Testis (tissue), 3 donors: ENCODE measurements around the gene CIAPIN1. TPM values are rescaled to one million over a fixed set of nuclear protein-coding genes. Genes with fewer than 3 reads are reported as not detected.

Source experiments
- DNase-seq: peaks from one replicate; pipeline ENCODE4 v3.0.0-alpha.2; 2019
- H3K27ac ChIP-seq, 2 donors: fragments of 200-600 bp; sonication (generic); one replicate each; pipeline ENCODE4 v1.5.1; 2019
- H3K27me3 ChIP-seq: fragments of 200-600 bp; sonication (generic); one replicate; pipeline ENCODE4 v1.5.1; 2019
- H3K36me3 ChIP-seq: fragments of 200-600 bp; sonication (generic); one replicate; pipeline ENCODE4 v1.5.1; 2017; ENCODE audit warnings: low read depth; ENCODE audit errors: missing control alignments
- H3K4me1 ChIP-seq: fragments of 200-600 bp; sonication (generic); one replicate; pipeline ENCODE4 v1.5.1; 2019
- H3K4me3 ChIP-seq, 2 donors: fragments of 200-600 bp; sonication (generic); one replicate each; pipeline ENCODE4 v1.5.1; 2017 to 2019
- H3K9me3 ChIP-seq: fragments of 200-600 bp; sonication (generic); one replicate; pipeline ENCODE4 v1.5.1; 2017
- CTCF ChIP-seq, 3 experiments: fragments of 450-650 bp in 2 of 3; fragments of 200-600 bp in 1 of 3; sonication (generic) in 1 of 3; IDR thresholded peaks; one replicate each; pipeline ENCODE4 v1.5.1; 2016 to 2019; ENCODE audit warnings: antibody characterized with exemption in 3 of 3, mild to moderate bottlenecking in 2 of 3, moderate library complexity in 1 of 3
- POLR2A ChIP-seq: fragments of 450-650 bp; IDR thresholded peaks from one replicate; pipeline ENCODE4 v1.6.1; 2017; ENCODE audit warnings: antibody characterized with exemption, mild to moderate bottlenecking, moderate library complexity
- WGBS, 2 donors: methylation state at CpG; one replicate each; pipeline ENCODE4 v1.1.5; 2018; 5-methylcytosine and 5-hydroxymethylcytosine counted together
- intact Hi-C: fragments of 100-400 bp; cut with DNase I; formaldehyde crosslinking; loops from one replicate; pipeline ENCODE4 v1.15.1; 2023; ENCODE audit warnings: low total_unique reads
- polyA plus RNA-seq: library from polyadenylated mRNA; stranded (reverse); fragments of 350-450 nt; fragmentation: Illumina TruSeq; extraction: RNeasy Lipid Tissue Mini Kit (QIAGEN cat#74804); gene quantifications from one replicate; pipeline ENCODE4 v1.2.3, GENCODE V29; 2014; ENCODE audit warnings: low read depth, low replicate concordance; ENCODE audit not compliant: insufficient read depth
- total RNA-seq, 2 donors: library from RNA; depleted of rRNA; stranded (reverse); fragments of >200 nt; gene quantifications; one replicate each; pipeline ENCODE4 v1.2.3, GENCODE V29; 2016

CIAPIN1 gene
- total and polyA plus RNA-seq, 3 donors from 2014 or later = 74.9 to 205 (median 77.1) TPM

- no peaks in the 10 kb centered on the region for H3K4me1 ChIP-seq
- H3K27ac ChIP-seq = no peak overlapping the region
- DNase-seq = no peak
- H3K36me3 ChIP-seq = no peaks in the 10 kb centered on the region
- TF ChIP-seq POLR2A = no peak
- TF ChIP-seq CTCF (IDR thresholded peaks at IDR 0.05) = no peak
- no peak overlapping the region for H3K4me3 ChIP-seq
- H3K27me3 ChIP-seq = no peaks in the 10 kb centered on the region
- intact Hi-C loops = loop anchor here (10.0 kb wide), 1 partner anchor 87 kb away; no protein-coding TSS in a partner anchor
- no peaks in the 10 kb centered on the region for H3K9me3 ChIP-seq
Observed at GRCh38 chr16:57427824-57428223, 19.4 kb downstream of the CIAPIN1 start.

- TF ChIP-seq POLR2A (no peak), CTCF (IDR thresholded peaks at IDR 0.05) (no peak)
- intact Hi-C loops = loop anchor here (10.0 kb wide), 1 partner anchor 87 kb away; no protein-coding TSS in a partner anchor
- no peak overlapping the region for H3K4me3 ChIP-seq
- no peaks in the 10 kb centered on the region for H3K9me3 ChIP-seq
- WGBS, 2 donors = 72 to 76% methylated on average over 8 of the region's 8 CpGs
- H3K36me3 ChIP-seq = no peaks in the 10 kb centered on the region
- no peak for DNase-seq
- H3K4me1 ChIP-seq = no peaks in the 10 kb centered on the region
- no peaks in the 10 kb centered on the region for H3K27me3 ChIP-seq
- no peak overlapping the region for H3K27ac ChIP-seq
Observed at GRCh38 chr16:57427307-57427706, 19.9 kb downstream of the CIAPIN1 start.

- no peak for TF ChIP-seq POLR2A
- TF ChIP-seq CTCF (IDR thresholded peaks at IDR 0.05) = no peak
- no peaks in the 10 kb centered on the region for H3K27me3 ChIP-seq
- H3K27ac ChIP-seq = no peak overlapping the region
- no peak overlapping the region for H3K4me3 ChIP-seq
- H3K9me3 ChIP-seq = no peaks in the 10 kb centered on the region
- no peaks in the 10 kb centered on the region for H3K4me1 ChIP-seq
- DNase-seq = no peak
- 86% methylated on average over 7 of the region's 7 CpGs; no CpG with 5 or more reads in 1 of the 2 donors for WGBS, 2 donors
- intact Hi-C loops = loop anchor here (10.0 kb wide), 1 partner anchor 88 kb away; no protein-coding TSS in a partner anchor
- no peaks in the 10 kb centered on the region for H3K36me3 ChIP-seq
Observed at GRCh38 chr16:57426356-57426755, 20.8 kb downstream of the CIAPIN1 start.

- intact Hi-C loops = loop anchor here (10.0 kb wide), 1 partner anchor 90 kb away; no protein-coding TSS in a partner anchor
- TF ChIP-seq POLR2A = no peak
- TF ChIP-seq CTCF (IDR thresholded peaks at IDR 0.05) = no peak
- no peaks in the 10 kb centered on the region for H3K27me3 ChIP-seq
- WGBS, 2 donors = 72 to 76% methylated on average over 3 of the region's 3 CpGs
- no peaks in the 10 kb centered on the region for H3K36me3 ChIP-seq
- no peak for DNase-seq
- no peaks in the 10 kb centered on the region for H3K9me3 ChIP-seq
- H3K27ac ChIP-seq = no peak overlapping the region
- peaks cover 1% of the 10 kb centered on the region for H3K4me1 ChIP-seq
- no peak overlapping the region for H3K4me3 ChIP-seq
Observed at GRCh38 chr16:57424583-57424982, 22.6 kb downstream of the CIAPIN1 start.

- DNase-seq = no peak
Observed at GRCh38 chr16:57423152-57423551, 24.0 kb downstream of the CIAPIN1 start.

More at GRCh38 chr16:57423152-57423551, 24.0 kb downstream of the CIAPIN1 start:
- Histone ChIP-seq H3K27ac (no peak overlapping the region), H3K27me3 (no peaks in the 10 kb centered on the region), H3K4me1 (peaks cover 9% of the 10 kb centered on the region), H3K4me3 (no peak overlapping the region), H3K9me3 (no peaks in the 10 kb centered on the region), H3K36me3 (no peaks in the 10 kb centered on the region)
- TF ChIP-seq POLR2A = no peak
- TF ChIP-seq CTCF (IDR thresholded peaks at IDR 0.05) = no peak
- 78 to 82% methylated on average over 2 of the region's 2 CpGs for WGBS, 2 donors
- intact Hi-C loops = loop anchor here (10.0 kb wide), 1 partner anchor 92 kb away; no protein-coding TSS in a partner anchor
